ENCODE measurements around the gene ABCF1. TPM values are rescaled to one million over a fixed set of nuclear protein-coding genes. Genes with fewer than 3 reads are reported as not detected.

Gene ABCF1
- total and polyA plus RNA-seq, 2 donors (not counting 1 experiment from before 2014, with no cell fraction given): 35.5 to 49.2 TPM

DNA sequence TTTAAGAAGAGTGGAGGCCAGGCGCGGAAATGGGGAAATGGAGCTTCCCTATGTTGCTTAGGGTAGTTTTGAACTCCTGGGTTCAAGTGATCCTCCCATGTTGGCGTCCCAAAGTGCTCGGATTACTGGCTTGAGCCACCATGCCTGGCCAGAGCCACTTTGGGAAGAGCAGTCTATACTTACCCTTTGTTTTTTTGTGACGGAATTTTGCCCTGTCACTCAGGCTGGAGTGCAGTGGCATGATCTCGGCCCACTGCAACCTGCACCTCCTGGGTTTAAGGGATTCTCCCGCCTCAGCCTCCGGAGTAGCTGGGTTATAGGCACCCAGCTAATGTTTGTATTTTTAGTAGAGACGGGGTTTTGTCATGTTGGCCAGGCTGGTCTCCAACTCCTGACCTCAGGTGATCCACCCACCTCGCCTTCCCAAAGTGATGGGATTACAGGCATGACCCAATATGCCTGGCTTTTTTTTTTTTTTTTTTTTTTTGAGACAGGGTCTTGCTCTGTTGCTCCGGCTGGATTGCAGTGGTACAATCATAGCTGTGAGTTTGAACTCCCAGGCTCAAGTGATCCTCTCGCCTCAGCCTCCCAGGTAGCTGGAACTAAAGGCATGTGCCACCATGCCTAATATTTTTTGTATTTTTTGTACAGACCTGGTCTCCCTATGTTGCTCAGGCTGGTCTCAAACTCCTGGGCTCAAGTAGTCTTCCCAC, 27.8 kb downstream of the ABCF1 start:
- Histone ChIP-seq H3K79me2 (ENCODE audit: control insufficient read depth, insufficient read depth, low read length) (no peaks in the 10 kb centered on the region), H2AFZ (ENCODE audit: low read length) (no peak overlapping the region), H3K4me3 (replicated peaks in 1 of 4; ENCODE audit: control extremely low read depth in 1 of 4, insufficient read depth in 1 of 4, low read depth in 3 of 4, low read length in 4 of 4) (no peak overlapping the region), H3K27me3 (ENCODE audit: control insufficient read depth, insufficient read depth, low read length) (no peaks in the 10 kb centered on the region), H3K4me1 (ENCODE audit: control insufficient read depth, extremely low read depth, insufficient read depth, low read length) (no peaks in the 10 kb centered on the region), H3K9me3 (ENCODE audit: control insufficient read depth, insufficient read depth, low read depth, low read length) (no peaks in the 10 kb centered on the region), H3K36me3 (ENCODE audit: control insufficient read depth, insufficient read depth, low read length) (peaks cover 29% of the 10 kb centered on the region), H3K27ac (ENCODE audit: insufficient read depth, low read length) (no peak overlapping the region), H3K4me2 (ENCODE audit: extremely low read depth, insufficient read depth, low read length) (no peak overlapping the region), H4K20me1 (ENCODE audit: control insufficient read depth, extremely low read depth, insufficient read depth, low read length) (no peaks in the 10 kb centered on the region), H3K9ac (ENCODE audit: insufficient read depth, low read length) (no peak overlapping the region)
- no peak for DNase-seq (ENCODE audit: low read depth in 2 of 2)
- no peak for TF ChIP-seq EZH2 (IDR thresholded peaks at IDR 0.05; ENCODE audit: low read length, missing control alignments)
- TF ChIP-seq, protein P1, sequence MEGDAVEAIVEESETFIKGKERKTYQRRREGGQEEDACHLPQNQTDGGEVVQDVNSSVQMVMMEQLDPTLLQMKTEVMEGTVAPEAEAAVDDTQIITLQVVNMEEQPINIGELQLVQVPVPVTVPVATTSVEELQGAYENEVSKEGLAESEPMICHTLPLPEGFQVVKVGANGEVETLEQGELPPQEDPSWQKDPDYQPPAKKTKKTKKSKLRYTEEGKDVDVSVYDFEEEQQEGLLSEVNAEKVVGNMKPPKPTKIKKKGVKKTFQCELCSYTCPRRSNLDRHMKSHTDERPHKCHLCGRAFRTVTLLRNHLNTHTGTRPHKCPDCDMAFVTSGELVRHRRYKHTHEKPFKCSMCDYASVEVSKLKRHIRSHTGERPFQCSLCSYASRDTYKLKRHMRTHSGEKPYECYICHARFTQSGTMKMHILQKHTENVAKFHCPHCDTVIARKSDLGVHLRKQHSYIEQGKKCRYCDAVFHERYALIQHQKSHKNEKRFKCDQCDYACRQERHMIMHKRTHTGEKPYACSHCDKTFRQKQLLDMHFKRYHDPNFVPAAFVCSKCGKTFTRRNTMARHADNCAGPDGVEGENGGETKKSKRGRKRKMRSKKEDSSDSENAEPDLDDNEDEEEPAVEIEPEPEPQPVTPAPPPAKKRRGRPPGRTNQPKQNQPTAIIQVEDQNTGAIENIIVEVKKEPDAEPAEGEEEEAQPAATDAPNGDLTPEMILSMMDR (conservative IDR thresholded peaks at IDR 0.05 in 1 of 2, IDR thresholded peaks at IDR 0.05 in 1 of 2; ENCODE audit: low read depth in 1 of 2, low read length in 2 of 2): no peak

- Histone ChIP-seq H4K20me1 (ENCODE audit: control insufficient read depth, extremely low read depth, insufficient read depth, low read length) (no peaks in the 10 kb centered on the region), H3K4me3 (replicated peaks in 1 of 4; ENCODE audit: control extremely low read depth in 1 of 4, insufficient read depth in 1 of 4, low read depth in 3 of 4, low read length in 4 of 4) (no peak overlapping the region), H3K27me3 (ENCODE audit: control insufficient read depth, insufficient read depth, low read length) (no peaks in the 10 kb centered on the region), H3K36me3 (ENCODE audit: control insufficient read depth, insufficient read depth, low read length) (peaks cover 34% of the 10 kb centered on the region), H3K4me1 (ENCODE audit: control insufficient read depth, extremely low read depth, insufficient read depth, low read length) (no peaks in the 10 kb centered on the region), H3K79me2 (ENCODE audit: control insufficient read depth, insufficient read depth, low read length) (no peaks in the 10 kb centered on the region), H2AFZ (ENCODE audit: low read length) (no peak overlapping the region), H3K9ac (ENCODE audit: insufficient read depth, low read length) (no peak overlapping the region), H3K9me3 (ENCODE audit: control insufficient read depth, insufficient read depth, low read depth, low read length) (no peaks in the 10 kb centered on the region), H3K27ac (ENCODE audit: insufficient read depth, low read length) (no peak overlapping the region), H3K4me2 (ENCODE audit: extremely low read depth, insufficient read depth, low read length) (no peak overlapping the region)
- TF ChIP-seq, protein P1 (conservative IDR thresholded peaks at IDR 0.05 in 1 of 2, IDR thresholded peaks at IDR 0.05 in 1 of 2; ENCODE audit: low read depth in 1 of 2, low read length in 2 of 2): no peak
- no peak for TF ChIP-seq EZH2 (IDR thresholded peaks at IDR 0.05; ENCODE audit: low read length, missing control alignments)
- DNase-seq (ENCODE audit: low read depth in 2 of 2): no peak
Measured at GRCh38 chr6:30599625-30600324, 28.5 kb downstream of the ABCF1 start.

DNA sequence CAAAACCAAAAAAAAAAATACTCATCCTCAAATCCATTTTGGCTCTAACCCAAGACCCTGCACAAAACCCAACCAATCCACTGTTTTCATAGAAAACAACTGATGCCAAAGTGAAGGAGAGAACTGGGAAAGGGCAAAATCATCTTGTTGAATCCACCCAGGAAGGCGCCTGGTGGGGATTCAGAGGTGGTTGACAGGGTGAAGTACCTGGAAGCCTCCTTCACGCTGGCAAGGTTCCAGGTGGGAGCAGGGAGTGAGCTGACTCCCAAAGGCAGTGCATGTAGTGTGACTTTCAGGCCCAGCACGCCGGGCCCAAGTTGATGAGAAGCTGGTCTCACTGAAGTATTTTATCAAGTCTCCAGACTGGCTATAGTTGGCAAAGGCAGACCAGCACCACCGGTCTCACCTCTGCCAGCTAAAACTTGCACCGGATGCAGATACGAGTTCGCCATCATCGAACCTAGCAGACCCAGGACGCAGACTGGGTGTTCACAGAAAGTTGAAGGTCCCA, 29.3 kb downstream of the ABCF1 start:
- Histone ChIP-seq H3K27me3 (ENCODE audit: control insufficient read depth, insufficient read depth, low read length) (no peaks in the 10 kb centered on the region), H4K20me1 (ENCODE audit: control insufficient read depth, extremely low read depth, insufficient read depth, low read length) (no peaks in the 10 kb centered on the region), H2AFZ (ENCODE audit: low read length) (no peak overlapping the region), H3K9ac (ENCODE audit: insufficient read depth, low read length) (no peak overlapping the region), H3K9me3 (ENCODE audit: control insufficient read depth, insufficient read depth, low read depth, low read length) (no peaks in the 10 kb centered on the region), H3K27ac (ENCODE audit: insufficient read depth, low read length) (no peak overlapping the region), H3K4me3 (replicated peaks in 1 of 4; ENCODE audit: control extremely low read depth in 1 of 4, insufficient read depth in 1 of 4, low read depth in 3 of 4, low read length in 4 of 4) (no peak overlapping the region), H3K4me2 (ENCODE audit: extremely low read depth, insufficient read depth, low read length) (no peak overlapping the region), H3K36me3 (ENCODE audit: control insufficient read depth, insufficient read depth, low read length) (peaks cover 40% of the 10 kb centered on the region), H3K79me2 (ENCODE audit: control insufficient read depth, insufficient read depth, low read length) (no peaks in the 10 kb centered on the region), H3K4me1 (ENCODE audit: control insufficient read depth, extremely low read depth, insufficient read depth, low read length) (no peaks in the 10 kb centered on the region)
- TF ChIP-seq, protein P1 (conservative IDR thresholded peaks at IDR 0.05 in 1 of 2, IDR thresholded peaks at IDR 0.05 in 1 of 2; ENCODE audit: low read depth in 1 of 2, low read length in 2 of 2): no peak
- no peak for TF ChIP-seq EZH2 (IDR thresholded peaks at IDR 0.05; ENCODE audit: low read length, missing control alignments)
- no peak for DNase-seq (ENCODE audit: low read depth in 2 of 2)
